Measurements from ENCODE around the gene LDLRAD3. TPM values are rescaled to one million over a fixed set of nuclear protein-coding genes. Genes with fewer than 3 reads are reported as not detected.

The LDLRAD3 gene
- total and polyA plus RNA-seq, 10 donors: 1.5 to 9.6 (median 8.1) TPM

GRCh38 chr11:36023922-36024321, 80.1 kb downstream of the LDLRAD3 start:
- WGBS, 5 donors: 21 to 38% (median 36%) methylated on average over 2 of the region's 2 CpGs
- intact Hi-C loops (cut with DNase I; ENCODE audit: low total_unique reads): no loop called here
- H3K27me3 ChIP-seq (replicated peaks in 1 of 7): no peaks in the 10 kb centered on the region
- H3K9me3 ChIP-seq: no peaks in the 10 kb centered on the region
- no peak for TF ChIP-seq POLR2AphosphoS5 (IDR thresholded peaks at IDR 0.05)
- no peak for TF ChIP-seq POLR2A (IDR thresholded peaks at IDR 0.05)
- no peak for TF ChIP-seq CTCF (IDR thresholded peaks at IDR 0.05 in 8 of 11, conservative IDR thresholded peaks at IDR 0.05 in 3 of 11)
- H3K4me1 ChIP-seq: no peaks in the 10 kb centered on the region
- H3K27ac ChIP-seq: no peak overlapping the region
- no peaks in the 10 kb centered on the region for H3K36me3 ChIP-seq
- no peak overlapping the region for H3K4me3 ChIP-seq
- no peak for DNase-seq

DNA sequence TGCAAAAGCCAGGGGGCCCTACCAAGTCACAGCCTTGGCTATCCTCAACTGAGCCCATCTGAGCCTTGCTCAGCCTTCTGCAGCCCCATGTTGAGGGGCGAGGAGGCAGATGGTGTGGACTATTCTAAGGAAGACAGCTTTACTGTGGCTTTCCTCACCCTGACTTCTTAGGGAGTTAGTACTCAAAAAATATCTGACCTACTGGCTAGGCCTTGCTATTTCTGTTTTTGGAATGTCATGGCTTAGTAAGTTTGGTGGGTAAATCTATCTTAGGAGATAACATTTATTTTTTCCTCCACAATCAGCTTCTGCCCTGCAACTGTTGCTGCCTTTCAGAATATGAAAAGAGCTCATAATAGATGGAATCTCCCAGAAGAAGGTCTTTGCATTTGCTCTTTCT, 80.9 kb downstream of the LDLRAD3 start:
- Histone ChIP-seq H3K4me3 (no peak overlapping the region), H3K27me3 (replicated peaks in 1 of 7) (no peaks in the 10 kb centered on the region), H3K4me1 (no peaks in the 10 kb centered on the region), H3K9me3 (no peaks in the 10 kb centered on the region), H3K36me3 (no peaks in the 10 kb centered on the region), H3K27ac (no peak overlapping the region)
- no peak for DNase-seq
- 71 to 100% (median 85%) methylated on average over 1 of the region's 1 CpG for WGBS, 5 donors
- no peak for TF ChIP-seq CTCF (IDR thresholded peaks at IDR 0.05 in 8 of 11, conservative IDR thresholded peaks at IDR 0.05 in 3 of 11)
- no peak for TF ChIP-seq POLR2A (IDR thresholded peaks at IDR 0.05)
- no peak for TF ChIP-seq POLR2AphosphoS5 (IDR thresholded peaks at IDR 0.05)
- intact Hi-C loops (cut with DNase I; ENCODE audit: low total_unique reads): no loop called here

GRCh38 chr11:36026315-36026968, 82.6 kb downstream of the LDLRAD3 start:
- intact Hi-C loops (cut with DNase I; ENCODE audit: low total_unique reads): no loop called here
- DNase-seq: no peak
- Histone ChIP-seq H3K4me1 (no peaks in the 10 kb centered on the region), H3K36me3 (no peaks in the 10 kb centered on the region), H3K4me3 (no peak overlapping the region), H3K27ac (no peak overlapping the region), H3K9me3 (no peaks in the 10 kb centered on the region), H3K27me3 (replicated peaks in 1 of 7) (no peaks in the 10 kb centered on the region)
- WGBS, 5 donors: 86 to 94% (median 91%) methylated on average over 6 of the region's 6 CpGs
- TF ChIP-seq CTCF (IDR thresholded peaks at IDR 0.05 in 8 of 11, conservative IDR thresholded peaks at IDR 0.05 in 3 of 11) (no peak), POLR2AphosphoS5 (IDR thresholded peaks at IDR 0.05) (no peak), POLR2A (IDR thresholded peaks at IDR 0.05) (no peak)

- 57 to 75% (median 69%) methylated on average over 4 of the region's 4 CpGs for WGBS, 5 donors
- no peak overlapping the region for H3K27ac ChIP-seq
- no peak overlapping the region for H3K4me3 ChIP-seq
- no peaks in the 10 kb centered on the region for H3K36me3 ChIP-seq
- no peak for DNase-seq
- no peaks in the 10 kb centered on the region for H3K4me1 ChIP-seq
- no peaks in the 10 kb centered on the region for H3K27me3 ChIP-seq (replicated peaks in 1 of 7)
- intact Hi-C loops (cut with DNase I; ENCODE audit: low total_unique reads): no loop called here
- TF ChIP-seq CTCF (IDR thresholded peaks at IDR 0.05 in 8 of 11, conservative IDR thresholded peaks at IDR 0.05 in 3 of 11) (no peak), POLR2A (IDR thresholded peaks at IDR 0.05) (no peak), POLR2AphosphoS5 (IDR thresholded peaks at IDR 0.05) (no peak)
- H3K9me3 ChIP-seq: no peaks in the 10 kb centered on the region
Observed at GRCh38 chr11:36027731-36028130, 83.9 kb downstream of the LDLRAD3 start.

Data from spleen (tissue), 11 donors.